Activated CD8-positive, alpha-beta memory T cell treated with anti-CD3 and anti-CD28 coated beads, Interleukin-2, amount 50 U/mL, for 4 hours (primary cell): ENCODE data around the gene OSTN.
"Not testable (repeated sequence)": the region's sequence is repeated elsewhere in the genome, so short reads cannot be mapped to it uniquely, and the experiment has no call there.

Experiments used
- DNase-seq: peaks from one replicate; pipeline ENCODE4 v3.0.0-alpha.2; 2020

The OSTN gene

GRCh38 chr3:191198932-191199331, at the start of gene OSTN:
Gene OSTN, plus strand, starts transcription at chr3:191199241. Its CDS starts 13,292 bp downstream, at chr3:191212533.
- no peak for DNase-seq

GRCh38 chr3:191151653-191152052, 47.4 kb upstream of the OSTN start:
- DNase-seq, result no peak

- DNase-seq, result no peak
Observed at GRCh38 chr3:191154827-191155226, 44.2 kb upstream of the OSTN start.

- DNase-seq, result no peak
Observed at GRCh38 chr3:191158247-191158646, 40.8 kb upstream of the OSTN start.

DNA sequence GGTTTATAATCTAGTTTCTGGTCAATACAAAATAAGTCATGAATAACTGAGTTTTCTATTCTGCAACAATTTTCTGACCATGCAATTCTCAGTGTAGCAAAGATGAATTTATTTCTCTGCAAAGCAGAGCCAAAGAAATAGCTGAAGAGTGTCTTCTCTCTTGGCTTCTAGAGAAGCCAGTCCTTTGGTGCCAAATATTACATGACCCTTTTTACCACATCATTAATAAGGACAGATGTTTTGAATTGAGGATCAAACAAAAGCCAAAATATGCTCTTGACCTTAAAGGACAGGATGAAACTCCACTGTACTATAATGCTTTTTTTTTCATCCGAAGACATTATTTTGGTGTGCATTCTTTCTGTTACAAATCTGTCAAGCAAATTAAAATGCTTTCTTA, 40.2 kb upstream of the OSTN start:
- no peak for DNase-seq

DNA sequence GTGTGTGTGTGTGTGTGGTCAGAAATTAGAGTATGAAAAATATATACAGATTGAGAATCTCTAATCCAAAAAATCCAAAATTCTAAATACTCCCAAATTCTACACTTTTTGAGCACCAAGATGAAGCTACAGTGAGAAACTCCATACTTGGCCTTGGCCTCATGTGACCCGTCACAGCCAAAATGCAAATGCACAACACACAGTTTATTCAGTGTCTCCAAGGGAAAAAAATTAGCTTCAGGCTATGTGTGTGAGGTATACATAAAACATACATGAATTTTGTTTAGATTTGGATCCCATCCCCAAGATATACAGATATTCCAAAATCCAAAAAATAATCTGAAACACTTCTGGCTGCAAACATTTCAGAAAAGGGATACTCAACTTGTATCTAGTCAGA, 33.2 kb upstream of the OSTN start:
- DNase-seq, result no peak

DNA sequence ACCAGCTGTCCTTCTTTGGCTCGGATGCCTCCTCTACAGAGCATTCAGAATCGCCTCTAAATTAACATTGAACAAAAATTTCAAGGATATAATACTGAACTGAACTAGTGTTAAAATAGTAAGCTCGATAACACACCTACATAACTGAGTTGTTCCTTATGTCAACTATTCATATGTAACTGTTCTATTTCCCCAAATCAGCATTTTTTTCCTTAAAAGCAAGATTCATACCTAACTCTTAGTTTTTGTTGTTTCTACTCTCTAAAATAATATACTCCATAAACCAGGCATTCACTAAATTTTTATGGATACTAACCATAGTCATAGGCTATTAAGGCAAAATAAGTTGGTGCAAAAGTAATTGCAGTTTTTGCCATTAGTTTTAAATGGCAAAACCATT, 32.7 kb upstream of the OSTN start:
- DNase-seq, result no peak

- DNase-seq, result no peak
Observed at GRCh38 chr3:191169566-191169965, 29.5 kb upstream of the OSTN start.

DNA sequence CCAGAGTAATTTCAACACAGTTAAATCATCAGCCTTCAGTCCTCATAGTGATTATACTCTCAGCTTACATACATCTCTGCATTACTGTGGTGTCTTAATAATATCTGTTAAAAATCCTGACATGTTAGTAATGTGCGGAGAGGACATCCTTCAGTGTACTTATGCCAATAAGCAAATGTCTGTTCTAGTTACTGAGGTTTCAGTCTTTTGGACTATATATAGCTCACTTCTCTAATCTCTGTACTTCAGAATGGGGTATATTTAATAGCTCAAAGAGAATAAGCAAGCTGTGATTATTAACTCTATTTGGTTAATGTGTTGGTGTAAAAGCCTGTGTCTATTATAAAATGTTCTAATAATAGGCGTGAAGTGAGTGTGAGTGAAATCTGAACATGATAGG, 28.9 kb upstream of the OSTN start:
- DNase-seq, result no peak

DNA sequence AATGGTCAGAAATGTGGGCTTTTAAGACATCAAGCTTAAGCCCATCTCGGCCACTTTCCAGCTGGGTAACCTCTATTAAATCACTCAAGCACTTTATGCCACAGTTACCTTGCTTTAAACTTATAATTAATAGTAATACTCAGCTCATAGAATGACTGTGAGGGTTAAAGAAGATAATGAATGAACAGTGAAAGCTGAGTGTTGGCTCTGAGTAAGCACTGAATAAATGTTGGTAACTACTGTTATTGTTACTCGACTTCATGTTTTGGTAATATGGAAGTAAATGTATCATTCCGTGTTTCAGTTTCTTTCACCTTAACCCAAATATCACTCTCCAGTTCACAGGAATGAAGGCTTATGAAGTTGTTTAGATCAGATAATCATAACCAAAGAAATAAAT, 23.9 kb upstream of the OSTN start:
- no peak for DNase-seq

DNA sequence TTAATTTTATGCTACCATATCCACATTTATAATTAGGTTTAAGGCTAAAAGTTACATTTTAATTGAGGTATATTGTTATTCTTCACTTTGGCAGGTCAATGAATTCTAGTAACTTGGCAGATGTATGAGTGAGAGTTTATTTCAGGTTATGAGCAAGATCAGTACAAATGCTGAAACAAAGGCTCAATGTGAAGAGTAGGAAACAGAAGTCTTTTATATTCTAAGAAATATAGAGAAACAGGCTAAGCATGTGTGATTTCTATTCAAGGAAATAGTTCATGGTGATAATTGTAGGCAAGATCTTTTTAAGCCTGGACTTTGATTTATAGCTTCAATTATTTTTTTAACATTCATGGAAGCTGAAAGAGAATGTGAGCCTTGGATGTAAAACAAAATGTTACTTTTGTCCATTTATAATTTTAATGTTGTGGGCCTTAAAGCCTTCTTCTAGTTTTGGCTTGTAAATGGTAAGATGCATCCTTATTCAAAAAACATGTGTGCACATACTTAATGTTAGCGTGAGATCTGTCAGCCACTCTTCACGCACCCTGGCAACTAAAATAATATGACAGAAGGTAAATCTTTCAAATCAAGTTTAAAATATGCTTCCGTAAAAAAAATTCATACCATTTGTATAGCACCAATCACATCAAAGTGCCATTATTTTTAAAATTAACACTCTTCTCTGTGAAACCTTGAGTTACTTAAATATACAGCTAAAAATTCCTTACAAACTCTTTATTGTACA, 22.8 kb upstream of the OSTN start:
- no peak for DNase-seq

GRCh38 chr3:191185382-191185781, 13.7 kb upstream of the OSTN start:
- DNase-seq, result not testable (repeated sequence)

GRCh38 chr3:191188246-191188645, 10.8 kb upstream of the OSTN start:
- DNase-seq, result not testable (repeated sequence)

DNA sequence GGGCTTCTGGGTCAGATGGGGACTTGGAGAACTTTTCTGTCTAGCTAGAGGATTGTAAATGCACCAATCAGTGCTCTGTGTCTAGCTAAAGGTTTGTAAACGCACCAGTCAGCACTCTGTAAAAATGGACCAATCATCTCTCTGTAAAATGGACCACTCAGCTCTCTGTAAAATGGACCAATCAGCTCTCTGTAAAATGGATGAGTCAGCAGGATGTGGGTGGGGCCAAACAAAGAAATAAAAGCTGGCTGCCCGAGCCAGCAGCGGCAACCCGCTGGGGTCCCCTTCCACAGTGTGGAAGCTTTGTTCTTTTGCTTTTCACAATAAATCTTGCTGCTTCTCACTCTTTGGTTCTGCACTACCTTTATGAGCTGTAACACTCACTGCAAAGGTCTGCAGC, 6.8 kb upstream of the OSTN start:
- DNase-seq, result not testable (repeated sequence)

DNA sequence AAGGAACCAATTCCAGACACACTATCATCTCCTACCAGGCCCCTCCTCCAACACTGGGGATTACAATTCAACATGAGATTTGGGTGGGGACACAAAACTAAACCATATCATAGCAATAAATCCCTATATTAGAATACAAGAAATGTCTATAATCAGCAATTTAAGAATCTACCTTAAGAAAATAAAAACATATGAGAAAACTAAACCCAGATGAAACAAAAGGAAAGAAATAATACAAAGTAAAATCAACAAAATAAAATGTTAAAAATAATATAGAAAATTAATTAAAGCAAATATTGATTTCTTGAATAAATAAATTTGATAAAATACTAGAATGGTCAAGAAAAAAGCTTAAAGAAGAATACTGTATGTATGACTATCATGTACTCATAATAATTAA, 6.1 kb upstream of the OSTN start:
- DNase-seq, result no peak

- DNase-seq, result no peak
Observed at GRCh38 chr3:191197761-191198306, 1.2 kb upstream of the OSTN start.

DNA sequence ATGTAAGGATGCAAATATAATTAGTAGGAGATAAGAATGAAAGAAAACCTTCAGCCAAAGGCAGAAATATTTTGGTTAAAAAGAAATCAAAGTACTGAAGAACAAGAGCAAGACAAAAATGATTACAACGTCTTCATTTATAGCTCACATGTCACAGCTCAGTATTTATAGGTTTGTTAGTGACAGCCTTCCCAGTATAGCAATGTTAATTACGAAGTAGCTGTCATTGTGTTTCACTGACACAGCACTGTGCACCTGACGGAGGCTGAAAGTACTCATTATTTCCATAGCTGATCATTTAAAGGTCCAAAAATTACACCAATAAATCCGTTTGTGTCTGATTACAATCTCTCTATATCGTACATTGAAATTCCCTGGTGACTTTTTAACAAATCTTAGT, 561 bp upstream of the OSTN start:
- DNase-seq, result no peak

- no peak for DNase-seq
Observed at GRCh38 chr3:191210032-191210431, 11.0 kb downstream of the OSTN start.

GRCh38 chr3:191216510-191216909, 17.5 kb downstream of the OSTN start:
- DNase-seq, result no peak

DNA sequence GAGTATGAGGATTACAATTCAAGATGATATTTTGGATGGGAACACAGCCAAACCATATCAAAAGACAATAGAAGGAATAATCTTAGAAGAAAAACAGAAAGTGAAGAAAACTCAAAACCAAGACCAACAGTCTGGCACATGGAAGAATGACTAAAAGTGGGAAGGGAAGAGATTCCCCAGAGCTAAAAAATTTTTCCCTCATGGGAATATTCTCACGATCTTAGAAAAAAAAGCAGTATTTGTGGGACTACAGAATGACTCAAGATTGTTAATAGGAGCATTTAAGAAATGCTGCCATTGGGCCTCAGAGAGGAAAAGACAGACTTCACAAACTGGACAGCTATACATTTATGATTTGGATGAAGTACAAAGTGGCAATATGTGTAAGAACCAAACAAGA, 18.3 kb downstream of the OSTN start:
- DNase-seq, result no peak

DNA sequence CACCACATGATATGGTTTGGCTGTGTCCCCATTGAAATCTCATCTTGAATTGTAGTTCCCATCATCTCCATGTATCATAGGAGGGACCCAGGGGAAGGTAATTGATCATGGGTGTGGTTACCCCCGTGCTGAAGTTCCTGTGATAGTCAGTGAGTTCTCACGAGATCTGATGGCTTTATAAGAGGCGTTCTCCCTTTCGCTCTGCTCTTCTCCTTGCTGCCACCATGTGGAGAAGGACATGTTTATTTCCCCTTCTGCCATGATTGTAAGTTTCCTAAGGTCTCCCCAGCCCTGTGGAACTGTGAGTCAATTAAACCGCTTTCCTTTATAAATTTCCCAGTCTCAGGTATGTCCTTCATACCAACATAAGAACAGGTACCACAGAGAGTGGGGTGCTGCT, 21.9 kb downstream of the OSTN start:
- DNase-seq, result no peak

DNA sequence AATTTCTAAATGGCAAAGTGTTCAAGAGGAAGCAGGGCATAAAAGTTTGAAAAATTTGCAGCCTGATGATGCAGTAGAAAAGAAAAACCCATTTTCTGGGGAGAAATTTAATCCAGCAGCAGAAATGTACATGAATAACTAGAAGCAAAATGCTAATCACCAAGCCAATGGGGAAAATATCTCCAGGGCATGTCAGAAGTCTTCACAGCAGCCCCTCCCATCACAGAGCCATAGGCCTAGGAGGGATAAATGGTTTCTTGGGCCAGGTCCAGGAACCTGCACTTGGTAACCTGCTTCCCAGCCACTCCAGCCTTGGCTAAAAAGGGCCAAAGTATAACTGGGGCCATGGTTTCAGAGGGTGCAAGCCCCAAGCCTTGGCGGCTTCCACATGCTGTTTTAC, 22.6 kb downstream of the OSTN start:
- no peak for DNase-seq

DNA sequence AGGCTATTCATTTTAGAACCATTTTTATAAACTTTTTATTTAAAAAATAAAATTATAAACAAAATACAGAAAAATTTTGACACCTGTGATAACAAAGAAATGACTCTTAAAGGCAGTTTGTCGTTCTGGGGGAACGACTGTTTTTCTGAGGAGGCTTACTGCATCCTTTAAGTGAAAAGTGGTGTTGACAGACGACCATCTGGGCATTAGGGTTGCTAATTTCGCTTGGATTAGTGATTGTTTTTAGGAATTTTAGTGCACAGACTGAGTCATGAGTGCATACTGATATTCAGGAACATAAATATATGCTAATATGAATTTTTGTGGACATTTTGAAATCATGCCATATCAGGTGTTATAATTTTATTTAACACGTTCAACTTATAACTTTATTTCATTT, 28.5 kb downstream of the OSTN start:
- no peak for DNase-seq

GRCh38 chr3:191234216-191234615, 35.2 kb downstream of the OSTN start:
- no peak for DNase-seq
